Peyer's patch (tissue), 4 donors: ENCODE measurements around the gene DNAJC12.

ENCODE experiments used
- CTCF ChIP-seq, 6 experiments: fragments of 450-650 bp in 4 of 6; fragments of 200-600 bp in 2 of 6; sonication (generic) in 1 of 6; IDR thresholded peaks; one replicate each; pipeline ENCODE4 v1.5.1; 2017 to 2019; ENCODE audit warnings: antibody characterized with exemption in 6 of 6, mild to moderate bottlenecking in 3 of 6, moderate library complexity in 1 of 6
- POLR2A ChIP-seq, 2 donors: fragments of 450-650 bp; IDR thresholded peaks; one replicate each; pipeline ENCODE4 v1.5.1; 2017; ENCODE audit warnings: antibody characterized with exemption in 2 of 2, mild to moderate bottlenecking in 2 of 2, moderate library complexity in 2 of 2

GRCh38 chr10:67792653-67793052 is 45.3 kb downstream of the DNAJC12 start:
- TF ChIP-seq CTCF (IDR thresholded peaks at IDR 0.05), result no peak
- TF ChIP-seq POLR2A (IDR thresholded peaks at IDR 0.05), result no peak
